Neural cell (in vitro differentiated cells): ENCODE data around the gene ABCA13. TPM values are rescaled to one million over a fixed set of nuclear protein-coding genes. Genes with fewer than 3 reads are reported as not detected.

Source experiments
- H2AFZ ChIP-seq: fragments of 200-600, 300-800 bp; sonication (generic), shearing (Covaris generic); 2 replicates; pipeline ENCODE4 v1.6.0; 2014; ENCODE audit warnings: low read depth, mild to moderate bottlenecking, antibody characterized with exemption, low read length, moderate library complexity
- H3F3A ChIP-seq: fragments of 200-600 bp; shearing (Covaris generic); 2 replicates; pipeline ENCODE4 v1.6.1; 2016; ENCODE audit warnings: mild to moderate bottlenecking, moderate library complexity, mixed read lengths, antibody characterized with exemption, low read length; ENCODE audit not compliant: insufficient read depth, poor library complexity, severe bottlenecking
- H3K27ac ChIP-seq: fragments of 200-600, 300-800 bp; sonication (generic), shearing (Covaris generic); 2 replicates; pipeline ENCODE4 v1.5.1; 2014; ENCODE audit warnings: mild to moderate bottlenecking, low read length, moderate library complexity
- H3K27me3 ChIP-seq: fragments of 300-800, 200-600 bp; sonication (generic), shearing (Covaris generic); 2 replicates; pipeline ENCODE4 v1.6.0; 2014; ENCODE audit warnings: mild to moderate bottlenecking, low read depth, low read length, moderate library complexity; ENCODE audit not compliant: insufficient read depth
- H3K36me3 ChIP-seq: fragments of 300-800, 200-600 bp; sonication (generic), shearing (Covaris generic); 2 replicates; pipeline ENCODE4 v1.5.1; 2014; ENCODE audit warnings: mild to moderate bottlenecking, antibody characterized with exemption, low read length, moderate library complexity; ENCODE audit not compliant: insufficient read depth
- H3K4me2 ChIP-seq: fragments of 300-800, 200-600 bp; sonication (generic), shearing (Covaris generic); 2 replicates; pipeline ENCODE4 v1.6.0; 2014; ENCODE audit warnings: mild to moderate bottlenecking, low read length
- H3K4me3 ChIP-seq: fragments of 300-800, 200-600 bp; sonication (generic), shearing (Covaris generic); 2 replicates; pipeline ENCODE4 v1.5.1; 2014; ENCODE audit warnings: mild to moderate bottlenecking, low read length, moderate library complexity
- H3K79me2 ChIP-seq: fragments of 200-600 bp; shearing (Covaris generic); replicated peaks from 2 replicates; pipeline ENCODE4 v1.6.0; 2014; ENCODE audit warnings: mild to moderate bottlenecking, low read length, moderate library complexity; ENCODE audit not compliant: insufficient read depth
- H3K9ac ChIP-seq: fragments of 300-800, 200-600 bp; sonication (generic), shearing (Covaris generic); 2 replicates; pipeline ENCODE4 v1.6.1; 2016; ENCODE audit warnings: mild to moderate bottlenecking, low read length, mixed read lengths
- H3K9me2 ChIP-seq: fragments of 200-600 bp; shearing (Covaris generic); 2 replicates; pipeline ENCODE4 v1.6.1; 2016; ENCODE audit warnings: mild to moderate bottlenecking, low read length, mixed read lengths; ENCODE audit not compliant: insufficient read depth
- H3K9me3 ChIP-seq: fragments of 200-600, 300-800 bp; sonication (generic), shearing (Covaris generic); 2 replicates; pipeline ENCODE4 v1.6.1; 2016; ENCODE audit warnings: mild to moderate bottlenecking, mixed run types, low read length, moderate library complexity, mixed read lengths
- H4K20me1 ChIP-seq: fragments of 200-600 bp; shearing (Covaris generic); 2 replicates; pipeline ENCODE4 v1.6.1; 2016; ENCODE audit warnings: mild to moderate bottlenecking, mixed run types; ENCODE audit not compliant: insufficient read depth
- EP300 ChIP-seq: fragments of 450-650 bp; conservative IDR thresholded peaks from 2 replicates; pipeline ENCODE4 v1.6.1; 2014; ENCODE audit warnings: antibody characterized with exemption, mild to moderate bottlenecking, moderate library complexity; ENCODE audit not compliant: poor library complexity, severe bottlenecking
- EZH2 ChIP-seq: fragments of 200-600, 300-800 bp; shearing (Covaris generic), sonication (generic); IDR thresholded peaks from 2 replicates; pipeline ENCODE4 v1.6.1; 2014; ENCODE audit warnings: antibody characterized with exemption, low read length, borderline replicate concordance, mild to moderate bottlenecking; ENCODE audit not compliant: insufficient read depth, poor library complexity, severe bottlenecking
- MXI1 ChIP-seq: fragments of 450-650 bp; conservative IDR thresholded peaks from 2 replicates; pipeline ENCODE4 v1.6.1; 2014; ENCODE audit warnings: antibody characterized with exemption, mild to moderate bottlenecking; ENCODE audit not compliant: poor library complexity, severe bottlenecking
- POLR2AphosphoS5 ChIP-seq: IDR thresholded peaks from 2 replicates; pipeline ENCODE4 v1.6.1; 2012
- RAD21 ChIP-seq: fragments of 450-650 bp; conservative IDR thresholded peaks from 2 replicates; pipeline ENCODE4 v1.6.1; 2014; ENCODE audit warnings: antibody characterized with exemption, mild to moderate bottlenecking, moderate library complexity
- SMC3 ChIP-seq: fragments of 450-650 bp; conservative IDR thresholded peaks from 2 replicates; pipeline ENCODE4 v1.6.1; 2014; ENCODE audit warnings: antibody characterized with exemption, mild to moderate bottlenecking, moderate library complexity; ENCODE audit not compliant: poor library complexity
- TAF1 ChIP-seq: IDR thresholded peaks from 2 replicates; pipeline ENCODE4 v1.6.1; 2012; ENCODE audit warnings: low read depth
- polyA plus RNA-seq: library from polyadenylated mRNA; depleted of rRNA; stranded (reverse); fragments of >200 nt; gene quantifications from 2 replicates; pipeline ENCODE4 v1.2.3, GENCODE V29; 2014
- TF ChIP-seq, protein P1 (sequence below): IDR thresholded peaks from 2 replicates; pipeline ENCODE4 v1.6.1; 2012; ENCODE audit warnings: borderline replicate concordance
- TF ChIP-seq, protein P2 (sequence below): fragments of 450-650 bp; IDR thresholded peaks from 2 replicates; pipeline ENCODE4 v1.5.1; 2014; ENCODE audit warnings: antibody characterized with exemption, mild to moderate bottlenecking, moderate library complexity; ENCODE audit not compliant: poor library complexity, severe bottlenecking

Gene ABCA13
- polyA plus RNA-seq, 1 donor from 2014 or later = 0.20 TPM

DNA sequence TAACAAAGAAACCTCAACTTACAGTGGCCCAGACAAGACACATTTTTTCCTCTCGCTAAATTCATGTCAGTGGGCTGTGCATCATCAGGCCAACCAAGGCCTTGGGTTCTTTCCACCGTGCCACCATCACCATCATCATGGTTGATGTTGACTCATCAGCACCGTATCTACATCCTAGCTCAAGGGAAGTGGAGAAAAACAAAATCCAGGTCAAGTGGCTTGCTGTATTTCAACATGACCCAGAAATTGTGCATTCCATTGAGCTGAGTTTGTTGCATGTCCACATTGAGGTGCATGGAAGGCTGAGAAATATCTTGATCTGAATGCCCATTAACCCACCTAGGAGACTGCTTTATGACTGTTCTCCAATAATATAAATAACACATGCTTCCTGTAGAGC is 440.7 kb downstream of the ABCA13 start:
- TF ChIP-seq EZH2 (no peak), SMC3 (no peak), EP300 (no peak), MXI1 (no peak), RAD21 (no peak), POLR2AphosphoS5 (no peak), TAF1 (no peak)
- TF ChIP-seq, protein P1, sequence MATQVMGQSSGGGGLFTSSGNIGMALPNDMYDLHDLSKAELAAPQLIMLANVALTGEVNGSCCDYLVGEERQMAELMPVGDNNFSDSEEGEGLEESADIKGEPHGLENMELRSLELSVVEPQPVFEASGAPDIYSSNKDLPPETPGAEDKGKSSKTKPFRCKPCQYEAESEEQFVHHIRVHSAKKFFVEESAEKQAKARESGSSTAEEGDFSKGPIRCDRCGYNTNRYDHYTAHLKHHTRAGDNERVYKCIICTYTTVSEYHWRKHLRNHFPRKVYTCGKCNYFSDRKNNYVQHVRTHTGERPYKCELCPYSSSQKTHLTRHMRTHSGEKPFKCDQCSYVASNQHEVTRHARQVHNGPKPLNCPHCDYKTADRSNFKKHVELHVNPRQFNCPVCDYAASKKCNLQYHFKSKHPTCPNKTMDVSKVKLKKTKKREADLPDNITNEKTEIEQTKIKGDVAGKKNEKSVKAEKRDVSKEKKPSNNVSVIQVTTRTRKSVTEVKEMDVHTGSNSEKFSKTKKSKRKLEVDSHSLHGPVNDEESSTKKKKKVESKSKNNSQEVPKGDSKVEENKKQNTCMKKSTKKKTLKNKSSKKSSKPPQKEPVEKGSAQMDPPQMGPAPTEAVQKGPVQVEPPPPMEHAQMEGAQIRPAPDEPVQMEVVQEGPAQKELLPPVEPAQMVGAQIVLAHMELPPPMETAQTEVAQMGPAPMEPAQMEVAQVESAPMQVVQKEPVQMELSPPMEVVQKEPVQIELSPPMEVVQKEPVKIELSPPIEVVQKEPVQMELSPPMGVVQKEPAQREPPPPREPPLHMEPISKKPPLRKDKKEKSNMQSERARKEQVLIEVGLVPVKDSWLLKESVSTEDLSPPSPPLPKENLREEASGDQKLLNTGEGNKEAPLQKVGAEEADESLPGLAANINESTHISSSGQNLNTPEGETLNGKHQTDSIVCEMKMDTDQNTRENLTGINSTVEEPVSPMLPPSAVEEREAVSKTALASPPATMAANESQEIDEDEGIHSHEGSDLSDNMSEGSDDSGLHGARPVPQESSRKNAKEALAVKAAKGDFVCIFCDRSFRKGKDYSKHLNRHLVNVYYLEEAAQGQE = no peak
- TF ChIP-seq, protein P2, sequence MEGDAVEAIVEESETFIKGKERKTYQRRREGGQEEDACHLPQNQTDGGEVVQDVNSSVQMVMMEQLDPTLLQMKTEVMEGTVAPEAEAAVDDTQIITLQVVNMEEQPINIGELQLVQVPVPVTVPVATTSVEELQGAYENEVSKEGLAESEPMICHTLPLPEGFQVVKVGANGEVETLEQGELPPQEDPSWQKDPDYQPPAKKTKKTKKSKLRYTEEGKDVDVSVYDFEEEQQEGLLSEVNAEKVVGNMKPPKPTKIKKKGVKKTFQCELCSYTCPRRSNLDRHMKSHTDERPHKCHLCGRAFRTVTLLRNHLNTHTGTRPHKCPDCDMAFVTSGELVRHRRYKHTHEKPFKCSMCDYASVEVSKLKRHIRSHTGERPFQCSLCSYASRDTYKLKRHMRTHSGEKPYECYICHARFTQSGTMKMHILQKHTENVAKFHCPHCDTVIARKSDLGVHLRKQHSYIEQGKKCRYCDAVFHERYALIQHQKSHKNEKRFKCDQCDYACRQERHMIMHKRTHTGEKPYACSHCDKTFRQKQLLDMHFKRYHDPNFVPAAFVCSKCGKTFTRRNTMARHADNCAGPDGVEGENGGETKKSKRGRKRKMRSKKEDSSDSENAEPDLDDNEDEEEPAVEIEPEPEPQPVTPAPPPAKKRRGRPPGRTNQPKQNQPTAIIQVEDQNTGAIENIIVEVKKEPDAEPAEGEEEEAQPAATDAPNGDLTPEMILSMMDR = no peak
- H3K9me3 ChIP-seq = peaks cover 3% of the 10 kb centered on the region
- no peak overlapping the region for H3K4me2 ChIP-seq
- no peaks in the 10 kb centered on the region for H4K20me1 ChIP-seq
- H3F3A ChIP-seq = no peaks in the 10 kb centered on the region
- no peak overlapping the region for H3K9ac ChIP-seq
- no peaks in the 10 kb centered on the region for H3K27me3 ChIP-seq
- no peak overlapping the region for H3K4me3 ChIP-seq
- no peak overlapping the region for H3K27ac ChIP-seq
- no peak overlapping the region for H2AFZ ChIP-seq
- H3K9me2 ChIP-seq = no peaks in the 10 kb centered on the region
- H3K79me2 ChIP-seq = no peaks in the 10 kb centered on the region
- no peaks in the 10 kb centered on the region for H3K36me3 ChIP-seq

DNA sequence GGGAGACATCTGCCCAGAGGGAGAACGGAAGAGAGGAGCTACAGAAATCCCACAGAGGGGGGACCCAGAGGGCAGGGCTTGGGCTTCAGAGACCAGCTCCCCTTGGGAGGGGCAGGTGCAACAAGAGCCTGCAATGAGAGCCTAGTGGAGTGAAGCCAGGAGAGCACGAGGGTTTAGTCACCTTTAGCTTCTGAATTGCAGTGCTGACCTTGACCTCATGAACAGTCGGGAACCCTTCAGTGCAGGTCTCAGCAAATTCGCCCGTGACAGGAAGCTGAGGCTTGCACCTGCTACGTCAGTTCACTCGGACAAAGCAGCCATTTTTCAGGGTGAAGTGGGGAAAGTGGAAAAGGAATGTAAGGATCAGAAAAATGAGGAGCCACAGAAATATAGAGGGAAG is 446.2 kb downstream of the ABCA13 start:
- Histone ChIP-seq H3K36me3 (no peaks in the 10 kb centered on the region), H4K20me1 (no peaks in the 10 kb centered on the region), H3K4me2 (no peak overlapping the region), H3K79me2 (no peaks in the 10 kb centered on the region), H3F3A (no peaks in the 10 kb centered on the region), H3K9ac (no peak overlapping the region), H3K27ac (no peak overlapping the region), H3K27me3 (no peaks in the 10 kb centered on the region), H3K9me2 (no peaks in the 10 kb centered on the region), H3K9me3 (no peaks in the 10 kb centered on the region), H3K4me3 (no peak overlapping the region), H2AFZ (no peak overlapping the region)
- TF ChIP-seq EP300 (no peak), TAF1 (no peak), SMC3 (no peak), RAD21 (no peak), EZH2 (no peak), POLR2AphosphoS5 (no peak), MXI1 (no peak)
- TF ChIP-seq, protein P2 = no peak
- TF ChIP-seq, protein P1 = no peak
